OCI-LY7 (cell line): ENCODE results near the gene SASH1. TPM values are rescaled to one million over a fixed set of nuclear protein-coding genes. Genes with fewer than 3 reads are reported as not detected.

ENCODE experiments used
- BruUV-seq: library from RNA; stranded (reverse); fragments of 400-500 nt; replicated peaks from 2 replicates; lab custom pipeline; 2021; lab: Mats Ljungman, UMichigan
- CTCF ChIA-PET: fragments of 300-600 bp; sonication (Branson Sonifier 250); formaldehyde crosslinking; loops from one replicate; lab custom pipeline; 2022; ENCODE audit warnings: antibody characterized with exemption; ENCODE audit not compliant: unreplicated experiment; lab: Charles Lee
- POLR2A ChIA-PET: fragments of 300-600 bp; sonication (Branson Sonifier 250); formaldehyde crosslinking; loops from one replicate; lab custom pipeline; 2022; ENCODE audit warnings: antibody characterized with exemption; lab: Charles Lee
- DNase-seq: peaks from one replicate; pipeline ENCODE4 v3.0.0-alpha.2; 2015; ENCODE audit warnings: low spot score
- H2AFZ ChIP-seq: fragments of 200-600 bp; sonication (generic), shearing (Covaris generic); 2 replicates; pipeline ENCODE4 v1.6.1; 2014; ENCODE audit warnings: mild to moderate bottlenecking, antibody characterized with exemption, low read length, moderate library complexity
- H3K27ac ChIP-seq: fragments of 200-600 bp; sonication (generic); 2 replicates; pipeline ENCODE4 v1.5.1; 2014; ENCODE audit warnings: mixed run types, low read depth, mild to moderate bottlenecking, moderate library complexity, low read length, inconsistent platforms; ENCODE audit not compliant: poor library complexity, severe bottlenecking
- H3K36me3 ChIP-seq: fragments of 200-600 bp; sonication (generic); 2 replicates; pipeline ENCODE4 v1.6.1; 2014; ENCODE audit warnings: mild to moderate bottlenecking, antibody characterized with exemption, low read length, moderate library complexity, mixed read lengths; ENCODE audit not compliant: insufficient read depth
- H3K4me1 ChIP-seq: fragments of 200-600 bp; sonication (generic); 2 replicates; pipeline ENCODE4 v1.5.1; 2014; ENCODE audit warnings: mild to moderate bottlenecking, low read length; ENCODE audit not compliant: insufficient read depth, poor library complexity, severe bottlenecking
- H3K4me2 ChIP-seq: fragments of 200-600 bp; sonication (generic); 2 replicates; pipeline ENCODE4 v1.6.1; 2014; ENCODE audit warnings: mild to moderate bottlenecking, low read length
- H3K4me3 ChIP-seq: fragments of 200-600 bp; sonication (generic); 2 replicates; pipeline ENCODE4 v1.5.1; 2014; ENCODE audit warnings: mild to moderate bottlenecking, low read depth, low read length; ENCODE audit not compliant: poor library complexity, severe bottlenecking
- H3K79me2 ChIP-seq: fragments of 200-600 bp; sonication (generic); 2 replicates; pipeline ENCODE4 v1.6.1; 2016; ENCODE audit warnings: low read depth, mild to moderate bottlenecking, low read length, moderate library complexity, mixed read lengths; ENCODE audit not compliant: insufficient read depth
- H3K9me2 ChIP-seq: fragments of 200-600 bp; sonication (generic); 2 replicates; pipeline ENCODE4 v1.6.1; 2016; ENCODE audit warnings: mild to moderate bottlenecking, low read length, mixed read lengths; ENCODE audit not compliant: insufficient read depth
- H3K9me3 ChIP-seq: fragments of 200-600 bp; sonication (generic); 2 replicates; pipeline ENCODE4 v1.6.1; 2014; ENCODE audit warnings: mild to moderate bottlenecking, mixed run types, low read length, mixed read lengths
- H4K20me1 ChIP-seq: fragments of 200-600 bp; sonication (generic); 2 replicates; pipeline ENCODE4 v1.6.1; 2014; ENCODE audit warnings: mild to moderate bottlenecking, antibody characterized with exemption, low read length, moderate library complexity, mixed read lengths; ENCODE audit not compliant: insufficient read depth
- CTCF ChIP-seq: fragments of 200-600 bp; sonication (generic); conservative IDR thresholded peaks from 2 replicates; pipeline ENCODE4 v1.5.1; 2014; ENCODE audit warnings: mild to moderate bottlenecking, antibody characterized with exemption, low read length, moderate library complexity, mixed read lengths
- EZH2phosphoT487 ChIP-seq: fragments of 200-600 bp; sonication (generic); IDR thresholded peaks from 2 replicates; pipeline ENCODE4 v1.6.1; 2018; ENCODE audit warnings: low read depth, borderline replicate concordance, mild to moderate bottlenecking, mixed run types, antibody characterized with exemption, low read length, moderate library complexity, mixed read lengths
- intact Hi-C: fragments of 100-400 bp; cut with micrococcal nuclease; formaldehyde crosslinking; loops from one replicate; pipeline ENCODE4 v1.10.0; 2022; ENCODE audit not compliant: unreplicated experiment
- total RNA-seq, 2 experiments: library from RNA; depleted of rRNA in 1 of 2; stranded (reverse); fragments of >200 nt in 1 of 2; shearing (Covaris generic) in 1 of 2; gene quantifications; 2 replicates each; pipeline ENCODE4 v1.2.3, GENCODE V29; 2014 to 2022

The SASH1 gene
- total RNA-seq, 2 experiments from 2014 or later, result not detected

DNA sequence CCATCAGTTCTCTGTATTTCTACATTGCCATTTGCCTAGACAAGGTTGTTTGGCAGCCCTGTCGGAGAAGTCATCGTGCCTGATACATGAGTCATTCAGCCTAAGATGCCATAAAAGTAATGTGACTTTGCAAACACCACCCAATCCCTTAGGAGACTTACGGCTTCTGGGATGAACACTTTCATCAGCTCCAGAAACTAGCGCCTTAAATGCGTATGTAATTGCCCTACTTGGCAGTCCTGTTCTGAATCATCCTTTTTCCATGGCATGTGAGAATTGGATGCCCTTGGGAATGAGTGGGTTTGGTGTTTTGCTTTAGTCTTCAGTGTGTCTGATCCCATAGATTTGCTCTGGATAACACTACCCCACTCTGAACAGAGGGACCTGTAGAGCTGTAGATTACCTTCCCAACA, 158.5 kb downstream of the SASH1 start:
- POLR2A ChIA-PET, result interaction anchor here (1.0 kb wide), 2 partner anchors 21 to 25 kb away, joined by 3 read pairs; no protein-coding TSS in a partner anchor
- no TSS peak for BruUV-seq
- Histone ChIP-seq H3K4me1 (no peaks in the 10 kb centered on the region), H3K27ac (no peak overlapping the region), H3K36me3 (no peaks in the 10 kb centered on the region), H3K9me3 (no peaks in the 10 kb centered on the region), H4K20me1 (no peaks in the 10 kb centered on the region), H3K9me2 (no peaks in the 10 kb centered on the region), H3K4me3 (no peak overlapping the region), H3K79me2 (no peaks in the 10 kb centered on the region), H3K4me2 (no peak overlapping the region), H2AFZ (no peak overlapping the region)
- CTCF ChIA-PET, result no interaction called here
- intact Hi-C loops, result no loop called here
- DNase-seq, result no peak
- TF ChIP-seq EZH2phosphoT487 (no peak), CTCF (no peak)

DNA sequence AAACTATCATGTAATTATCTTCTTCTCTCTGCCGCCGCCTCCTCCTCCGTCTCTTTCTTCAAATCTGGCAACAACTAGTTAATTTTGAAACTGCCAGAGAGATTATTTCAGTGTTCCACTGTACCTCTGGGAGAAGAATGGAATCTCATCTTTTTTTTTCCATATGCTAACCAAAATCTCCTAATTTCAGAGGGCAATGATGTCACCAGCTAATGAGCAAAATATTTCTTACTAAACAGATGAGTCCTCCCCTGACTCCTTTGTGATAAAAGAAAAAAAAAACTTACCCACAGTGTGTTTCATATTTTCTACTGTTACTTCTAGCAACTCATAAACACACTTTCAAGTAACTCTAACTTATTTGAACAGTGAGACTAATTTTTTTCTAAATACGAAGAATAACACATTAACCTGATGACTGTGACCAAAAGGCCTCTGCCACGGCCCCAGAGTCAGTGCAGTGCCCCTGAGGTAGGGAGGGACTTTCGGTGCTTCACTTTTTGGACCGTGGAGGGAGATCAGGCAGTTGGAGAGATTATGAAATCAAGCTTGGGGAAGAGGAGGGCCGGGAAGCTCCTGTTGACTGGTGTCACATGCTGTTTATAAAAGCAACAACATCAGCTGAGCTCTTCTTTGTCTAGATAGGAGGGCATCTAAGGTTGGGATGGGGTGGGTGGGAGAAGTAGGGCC, 159.6 kb downstream of the SASH1 start:
- H3K9me3 ChIP-seq, result no peaks in the 10 kb centered on the region
- H3K4me1 ChIP-seq, result no peaks in the 10 kb centered on the region
- H4K20me1 ChIP-seq, result no peaks in the 10 kb centered on the region
- H2AFZ ChIP-seq, result no peak overlapping the region
- H3K4me3 ChIP-seq, result no peak overlapping the region
- POLR2A ChIA-PET, result interaction anchor here (0.6 kb wide), 1 partner anchor 962 kb away, joined by 4 read pairs; no protein-coding TSS in a partner anchor
- DNase-seq, result no peak
- intact Hi-C loops, result no loop called here
- no peak overlapping the region for H3K4me2 ChIP-seq
- no TSS peak for BruUV-seq
- CTCF ChIA-PET, result no interaction called here
- H3K27ac ChIP-seq, result no peak overlapping the region
- no peaks in the 10 kb centered on the region for H3K79me2 ChIP-seq
- H3K36me3 ChIP-seq, result no peaks in the 10 kb centered on the region
- no peaks in the 10 kb centered on the region for H3K9me2 ChIP-seq
- TF ChIP-seq EZH2phosphoT487 (no peak), CTCF (no peak)

DNA sequence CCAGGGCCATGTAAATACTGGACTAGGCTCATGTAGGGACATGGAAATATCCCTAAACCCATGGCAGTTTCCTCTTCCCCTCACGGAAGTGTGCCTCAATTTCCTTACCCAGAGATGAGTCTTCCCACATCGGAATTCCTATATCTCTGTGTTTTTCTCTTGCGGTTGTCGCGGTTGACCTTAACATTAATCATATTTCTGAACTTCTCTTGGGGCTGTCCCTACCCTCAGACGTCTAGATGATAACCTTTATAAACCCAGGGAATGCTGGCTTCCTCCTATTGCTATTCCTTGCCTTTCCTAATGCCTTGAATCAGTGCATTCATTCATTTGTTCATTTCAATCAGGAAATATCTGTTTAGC, 160.1 kb downstream of the SASH1 start:
- no peak for DNase-seq
- TF ChIP-seq CTCF, result no peak
- no peak for TF ChIP-seq EZH2phosphoT487
- H3K4me1 ChIP-seq, result no peaks in the 10 kb centered on the region
- intact Hi-C loops, result no loop called here
- no peaks in the 10 kb centered on the region for H3K79me2 ChIP-seq
- no peaks in the 10 kb centered on the region for H3K9me3 ChIP-seq
- no peak overlapping the region for H2AFZ ChIP-seq
- H3K4me2 ChIP-seq, result no peak overlapping the region
- no TSS peak for BruUV-seq
- no peaks in the 10 kb centered on the region for H3K36me3 ChIP-seq
- ChIA-PET POLR2A (interaction anchor here (0.6 kb wide), 1 partner anchor 963 kb away, joined by 4 read pairs; no protein-coding TSS in a partner anchor), CTCF (no interaction called here)
- no peaks in the 10 kb centered on the region for H3K9me2 ChIP-seq
- no peak overlapping the region for H3K27ac ChIP-seq
- no peak overlapping the region for H3K4me3 ChIP-seq
- no peaks in the 10 kb centered on the region for H4K20me1 ChIP-seq
